Activated T-cell treated with anti-CD3 and anti-CD28 coated beads, Interleukin-2, amount 50 U/mL, for 48 hours (primary cell): ENCODE data around the gene FOLH1.
"Not testable (repeated sequence)": the region's sequence is repeated elsewhere in the genome, so short reads cannot be mapped to it uniquely, and the experiment has no call there.

Experiments
- DNase-seq, 2 experiments: peaks; one replicate each; pipeline ENCODE4 v3.0.0-alpha.2; 2020

FOLH1 gene

DNA sequence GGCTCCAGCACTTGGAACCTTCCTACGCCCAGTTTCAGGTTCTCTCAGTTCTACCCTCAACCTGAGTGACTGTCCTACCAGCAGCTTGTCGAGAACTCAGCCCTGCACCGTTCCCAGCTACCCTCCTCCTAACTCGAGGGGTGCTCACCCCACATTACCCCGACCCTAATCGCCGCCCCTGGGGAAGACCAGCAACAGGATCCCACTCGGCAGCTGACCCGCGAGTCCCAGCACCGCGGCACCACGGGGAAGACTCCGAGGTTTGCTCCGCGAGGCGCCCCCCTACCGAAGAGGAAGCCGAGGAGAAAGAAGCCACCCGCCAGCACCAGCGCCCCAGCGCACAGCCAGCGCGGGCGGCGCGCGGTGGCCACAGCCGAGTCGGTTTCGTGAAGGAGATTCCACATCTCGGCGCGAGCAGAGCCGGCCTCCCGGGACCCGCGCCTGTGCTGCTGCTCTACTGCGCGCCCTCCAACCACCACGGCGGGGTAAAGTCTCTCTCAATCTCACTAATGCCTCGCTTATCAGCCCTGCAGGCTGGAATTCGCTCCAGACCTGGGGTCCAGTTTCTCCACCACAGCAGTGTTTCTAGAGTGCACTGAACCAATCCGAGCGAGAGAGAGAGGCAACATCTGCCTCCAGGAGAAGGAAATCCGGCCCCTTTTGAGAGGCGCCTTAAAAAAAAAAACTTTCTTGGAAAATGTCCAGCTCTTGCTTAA, at the start of gene FOLH1:
Gene FOLH1, minus strand, starts transcription at position 597 of the 716 bp plus-strand sequence. Its CDS starts 193 bp downstream, at position 404.
- no peak for DNase-seq

DNA sequence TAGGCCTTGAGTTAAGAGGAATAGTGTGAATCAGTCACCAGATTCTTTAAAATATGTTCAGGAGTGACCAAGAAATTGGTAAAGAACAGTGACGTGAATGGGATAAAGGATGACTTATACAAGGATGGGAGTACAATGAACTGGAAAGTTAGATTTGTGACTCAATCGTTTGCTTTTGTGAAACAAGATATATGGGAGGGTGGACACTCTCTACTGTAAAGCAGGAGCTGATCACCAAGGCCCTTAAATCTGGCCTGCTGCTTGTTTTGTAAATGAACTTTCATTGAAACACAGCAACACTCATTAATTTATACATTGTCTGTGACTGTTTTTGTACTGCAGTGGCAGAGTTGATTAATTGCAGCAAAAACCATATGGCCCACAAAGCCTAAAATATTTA, 46.7 kb upstream of the FOLH1 start:
- not testable (repeated sequence) for DNase-seq

DNA sequence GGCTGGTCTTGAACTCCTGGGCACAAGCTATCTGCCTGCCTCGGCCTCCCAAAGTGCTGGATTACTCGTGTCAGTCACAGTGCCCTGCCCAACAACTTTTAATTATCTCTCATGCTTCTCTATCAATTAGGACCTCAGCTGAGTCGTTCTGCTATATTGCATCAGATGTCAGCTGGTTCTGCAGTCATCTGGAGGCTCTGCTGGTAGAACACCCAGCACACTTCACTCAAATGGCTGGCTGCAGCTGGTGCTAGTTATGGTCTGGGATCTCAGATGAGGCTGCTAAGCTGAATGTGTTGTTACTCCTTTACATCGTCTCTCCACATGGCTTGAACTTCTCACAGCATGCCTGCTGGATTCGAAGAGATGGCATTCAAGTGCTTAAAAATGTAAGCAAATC, 42.8 kb upstream of the FOLH1 start:
- not testable (repeated sequence) for DNase-seq

DNA sequence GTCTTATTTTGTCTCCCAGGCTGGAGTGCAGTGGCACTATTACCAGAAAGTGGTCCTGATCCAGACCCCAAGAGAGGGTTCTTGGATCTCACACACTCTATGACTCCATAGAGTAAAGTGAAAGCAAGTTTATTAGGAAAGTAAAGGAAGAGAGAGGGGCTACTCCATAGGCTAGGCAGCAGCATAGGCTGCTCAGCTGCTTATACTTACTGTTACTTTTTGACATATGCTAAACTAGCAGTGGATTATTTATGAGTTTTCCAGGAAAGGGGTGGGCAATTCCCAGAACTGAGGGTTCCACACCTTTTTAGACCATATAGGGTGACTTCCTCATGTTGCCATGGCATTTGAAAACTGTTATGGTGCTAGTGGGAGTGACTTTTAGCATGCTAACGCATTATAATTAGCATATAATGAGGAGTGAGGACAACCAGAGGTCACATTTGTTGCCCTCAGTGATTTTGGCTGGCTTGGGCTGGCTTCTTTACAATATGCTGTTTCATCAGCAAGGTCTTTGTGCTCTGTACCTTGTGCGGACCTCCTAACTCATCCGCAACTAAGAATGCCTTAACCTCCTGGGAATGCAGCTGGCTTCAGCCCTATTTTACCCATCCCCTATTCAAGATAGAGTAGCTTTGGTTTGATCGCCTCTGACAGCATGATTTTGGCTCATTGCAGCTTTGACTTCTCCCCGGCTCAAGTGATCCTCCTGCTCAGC, 42.2 kb upstream of the FOLH1 start:
- DNase-seq = not testable (repeated sequence)

DNA sequence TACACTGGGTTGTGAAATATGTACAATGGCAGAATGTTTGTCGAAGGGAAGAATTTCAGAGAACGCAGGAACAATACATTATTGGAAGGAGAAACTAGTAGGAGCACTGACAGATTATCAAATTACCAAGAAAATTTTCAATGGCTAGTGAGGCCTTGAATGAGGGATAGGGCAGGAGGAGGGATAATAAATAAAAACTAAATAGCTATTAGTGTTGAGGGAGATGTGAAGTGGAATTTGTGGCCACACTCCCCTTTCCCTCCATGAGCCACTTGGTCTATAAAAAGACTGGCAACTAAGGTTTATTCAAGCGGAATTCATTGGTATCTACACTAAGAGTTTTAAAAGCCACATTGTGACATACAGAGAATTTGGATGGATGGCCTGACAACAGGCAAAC, 41.0 kb upstream of the FOLH1 start:
- DNase-seq = not testable (repeated sequence)

DNA sequence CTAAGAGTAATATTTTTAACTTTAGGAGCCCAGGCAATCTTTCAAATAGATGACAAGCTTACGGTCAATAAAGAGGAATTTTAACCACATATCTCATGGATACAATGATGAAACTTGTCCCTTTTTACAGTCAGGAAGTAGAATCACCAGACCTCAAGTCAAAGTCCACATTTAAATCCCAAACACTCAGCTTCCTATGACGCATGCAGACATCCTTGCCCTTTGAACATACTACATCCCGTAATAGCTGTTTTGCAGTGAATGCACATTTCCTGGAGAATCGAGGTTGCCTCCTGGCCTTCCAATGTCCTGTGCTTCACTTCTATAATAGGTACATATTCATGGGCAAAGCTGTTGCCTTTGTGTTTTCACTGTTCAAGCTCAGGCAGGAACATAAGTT, 25.3 kb upstream of the FOLH1 start:
- not testable (repeated sequence) for DNase-seq

DNA sequence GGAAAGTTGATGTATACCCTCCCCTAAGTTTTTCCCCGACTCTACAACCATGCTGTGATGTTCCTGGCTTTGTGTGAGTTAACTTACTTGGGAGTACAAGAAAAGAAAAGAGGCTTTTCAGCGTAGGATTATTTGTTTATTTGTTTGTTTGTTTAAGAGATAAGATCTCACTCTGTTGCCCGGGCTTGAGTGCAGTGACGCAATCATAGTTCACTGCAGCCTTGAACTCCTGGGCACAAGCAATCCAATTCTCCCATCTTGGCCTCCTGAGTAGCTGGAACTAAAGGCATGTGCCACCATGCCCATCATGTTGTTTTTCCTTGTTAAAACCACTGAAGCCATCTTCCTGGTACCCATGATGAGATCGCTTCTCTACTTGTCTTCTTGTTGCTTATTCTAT, 24.6 kb upstream of the FOLH1 start:
- DNase-seq = not testable (repeated sequence)

DNA sequence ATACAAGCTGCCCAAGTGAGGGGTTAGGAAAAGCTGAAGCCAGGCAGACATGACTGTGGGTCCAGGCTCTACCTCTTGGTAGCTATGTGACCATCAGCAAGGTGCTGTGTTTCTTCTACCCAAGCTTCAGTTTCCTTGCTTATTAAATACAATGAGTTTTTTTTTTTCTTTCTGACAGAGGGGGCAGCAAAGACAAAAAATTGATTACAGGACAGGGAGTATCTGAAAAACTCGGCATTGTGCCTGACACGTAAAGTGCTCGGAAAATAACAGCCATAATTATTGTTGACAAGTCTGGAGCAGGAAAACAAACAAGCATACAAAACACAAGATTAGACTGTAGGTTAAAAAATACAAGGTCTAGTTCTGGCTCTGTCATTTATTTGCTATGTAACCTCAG, 23.3 kb upstream of the FOLH1 start:
- DNase-seq = not testable (repeated sequence)

DNA sequence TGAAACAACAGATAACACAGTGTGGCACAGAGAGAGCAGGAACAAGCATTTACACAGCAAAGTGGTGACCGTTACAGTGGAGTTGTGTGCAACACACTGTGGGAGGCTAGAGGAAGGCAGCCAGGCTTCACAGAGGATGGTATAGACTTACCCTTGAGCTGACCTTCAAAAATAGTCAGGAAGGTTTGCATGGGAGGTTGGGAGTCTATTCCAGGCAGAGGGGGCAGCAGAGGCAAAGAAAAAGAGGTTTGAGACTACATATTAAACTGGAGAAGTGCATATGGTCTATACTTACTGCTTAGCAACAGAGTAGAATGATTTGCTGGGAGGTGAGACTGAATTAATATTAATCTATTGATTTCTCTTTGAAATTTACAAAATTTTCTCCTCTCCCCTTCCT, 22.1 kb upstream of the FOLH1 start:
- DNase-seq = not testable (repeated sequence)

DNA sequence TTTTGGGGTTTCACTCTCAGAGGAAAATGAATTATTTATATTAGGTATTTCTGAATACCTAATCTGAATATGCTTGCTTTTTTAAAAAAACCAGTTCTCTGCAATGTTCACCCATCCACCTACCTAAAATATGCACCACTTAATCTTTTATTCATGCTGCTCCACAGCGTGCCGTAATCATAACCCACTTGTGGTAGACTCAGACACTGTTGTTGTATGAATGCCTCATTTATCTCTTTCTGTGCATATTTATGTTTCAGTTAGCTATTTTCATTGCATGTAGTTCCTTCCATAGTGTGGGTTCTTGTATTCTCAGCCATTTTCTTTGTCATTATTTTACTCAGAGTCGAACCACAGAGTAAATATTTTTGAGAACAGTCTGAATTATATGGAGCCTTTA, 21.6 kb upstream of the FOLH1 start:
- DNase-seq = not testable (repeated sequence)

DNA sequence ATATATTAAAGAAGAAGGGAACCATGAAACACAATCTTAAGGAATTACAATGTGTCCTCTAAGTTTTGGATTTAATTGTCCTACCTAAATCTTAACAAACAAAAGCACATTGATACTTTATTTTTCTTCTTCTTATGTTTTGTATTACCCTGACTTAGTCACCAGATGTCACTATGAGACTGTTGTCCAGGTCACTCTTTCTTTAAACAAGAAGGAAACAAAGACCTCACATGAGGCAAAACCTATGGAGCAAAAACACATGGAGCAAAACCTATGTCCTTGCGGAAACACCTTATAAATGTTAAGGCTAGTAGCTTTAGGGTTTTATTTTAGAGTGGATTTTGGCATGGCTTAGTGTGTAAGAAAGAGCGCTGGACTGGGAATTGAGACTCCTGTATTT, 20.7 kb upstream of the FOLH1 start:
- not testable (repeated sequence) for DNase-seq

DNA sequence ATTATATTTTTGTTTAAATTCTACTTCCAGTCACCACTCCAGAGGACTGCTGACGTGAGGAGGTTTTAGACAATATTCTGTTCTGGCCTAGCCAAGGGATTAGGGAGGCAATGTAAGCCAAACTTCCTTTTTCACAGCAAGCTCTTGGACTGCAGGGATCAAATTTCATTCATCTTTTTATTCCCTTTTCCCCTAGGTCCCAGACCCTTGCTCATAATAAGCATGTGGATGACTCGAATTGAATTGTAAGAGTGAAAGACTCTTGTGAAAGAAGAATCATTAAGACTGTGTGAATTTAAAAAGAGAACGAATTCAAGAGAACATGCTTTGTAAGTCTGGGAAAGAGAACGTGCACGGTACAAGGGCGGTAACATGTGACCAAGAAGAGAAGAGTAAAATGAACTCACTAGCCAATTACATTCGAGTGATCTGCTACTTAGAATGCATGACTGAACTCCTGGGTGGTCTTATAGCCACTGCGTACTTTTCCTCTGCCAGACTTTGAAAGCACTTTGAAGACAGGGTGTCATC, 16.9 kb upstream of the FOLH1 start:
- not testable (repeated sequence) for DNase-seq

DNA sequence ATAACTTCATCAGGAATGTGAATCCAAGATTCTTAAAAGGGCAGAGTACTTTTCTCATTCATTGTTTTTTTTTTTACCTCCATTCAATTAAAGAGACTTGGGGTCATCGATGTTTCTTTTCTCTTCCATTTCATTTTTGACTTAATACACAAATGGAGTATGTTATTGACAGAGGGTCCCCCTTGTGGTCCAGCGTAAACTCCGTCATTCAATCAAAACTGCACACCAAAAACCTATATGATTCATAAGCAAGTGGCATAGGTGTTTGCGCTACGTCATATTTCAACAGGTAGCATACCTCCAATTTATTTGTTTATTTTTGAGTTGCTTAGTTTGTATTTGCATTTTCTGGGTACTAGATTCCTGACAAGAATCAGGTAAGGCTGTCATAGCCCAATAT, 12.7 kb upstream of the FOLH1 start:
- DNase-seq = no peak

DNA sequence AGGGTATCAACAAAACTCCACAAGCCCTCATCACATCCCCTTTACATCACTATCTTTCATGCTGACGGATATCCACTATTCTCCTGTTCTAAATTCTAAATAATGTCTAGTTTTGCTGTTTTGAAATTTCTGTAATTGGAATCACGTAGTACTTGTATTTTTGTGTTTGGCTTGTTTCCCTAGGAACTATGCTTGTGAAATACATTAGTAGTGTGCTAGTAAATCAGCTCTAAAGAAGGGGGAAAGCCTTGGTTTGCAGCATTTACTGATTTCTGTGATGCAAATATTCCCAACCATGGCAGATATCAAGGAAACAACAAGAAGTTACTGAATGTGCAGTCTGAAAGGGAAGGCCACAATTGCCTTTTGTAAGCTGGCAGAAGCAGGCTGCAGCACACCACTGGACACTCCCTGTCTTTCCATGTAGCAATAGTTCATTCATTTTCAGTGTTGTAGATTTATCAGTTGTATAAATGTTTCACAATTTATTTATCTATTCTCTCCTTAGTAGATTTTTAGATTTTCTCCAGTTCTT, 4.7 kb upstream of the FOLH1 start:
- DNase-seq = no peak

DNA sequence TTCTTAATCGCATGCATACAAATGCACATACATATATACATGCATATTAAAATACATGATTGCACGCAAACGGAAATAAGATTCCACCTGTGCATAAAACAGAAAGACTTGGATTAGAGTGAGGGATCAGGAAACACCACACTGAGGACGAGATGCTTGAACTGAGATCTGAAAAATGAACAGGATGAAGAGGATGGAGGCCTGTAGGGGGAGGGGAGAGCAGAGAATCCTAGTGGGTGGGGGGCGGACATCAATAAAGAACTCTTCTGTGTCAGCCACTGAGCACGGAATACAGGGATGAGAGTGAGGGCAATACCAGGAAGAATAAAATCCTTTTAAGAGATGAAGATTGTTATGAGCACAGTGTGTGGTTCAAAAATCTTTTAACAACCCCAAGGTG, 1.4 kb downstream of the FOLH1 start:
- DNase-seq = not testable (repeated sequence)

DNA sequence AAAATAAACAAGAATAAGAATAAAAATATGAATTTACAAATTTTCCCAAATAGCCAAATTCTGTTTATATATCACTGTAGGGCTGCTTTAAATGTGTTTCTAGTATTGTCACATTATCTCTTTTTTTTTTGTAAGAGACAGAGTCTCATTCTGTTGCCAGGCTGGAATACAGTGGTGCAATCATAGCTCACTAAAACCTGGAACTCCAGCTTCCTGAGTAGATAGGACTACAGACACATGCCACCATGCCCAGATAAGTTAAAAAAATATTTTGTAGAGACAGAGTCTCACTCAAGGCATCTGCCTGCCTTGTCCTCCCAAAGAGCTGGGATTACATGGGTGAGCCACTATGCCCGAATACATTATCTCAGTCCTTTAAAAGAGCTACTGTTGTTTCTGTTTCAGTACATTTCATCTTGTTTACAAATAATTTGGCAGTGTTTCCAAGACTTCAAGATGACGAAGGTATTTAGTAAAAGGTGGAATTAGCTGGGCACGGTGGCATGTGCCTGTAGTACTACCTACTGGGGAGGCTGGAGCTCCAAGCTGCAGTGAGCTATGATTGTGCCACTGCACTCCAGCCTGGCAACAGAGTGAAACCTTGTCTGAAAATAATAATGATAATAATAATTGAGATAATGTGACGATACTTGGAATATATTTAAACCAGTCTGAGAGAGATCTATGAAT, 6.0 kb downstream of the FOLH1 start:
- no peak for DNase-seq

DNA sequence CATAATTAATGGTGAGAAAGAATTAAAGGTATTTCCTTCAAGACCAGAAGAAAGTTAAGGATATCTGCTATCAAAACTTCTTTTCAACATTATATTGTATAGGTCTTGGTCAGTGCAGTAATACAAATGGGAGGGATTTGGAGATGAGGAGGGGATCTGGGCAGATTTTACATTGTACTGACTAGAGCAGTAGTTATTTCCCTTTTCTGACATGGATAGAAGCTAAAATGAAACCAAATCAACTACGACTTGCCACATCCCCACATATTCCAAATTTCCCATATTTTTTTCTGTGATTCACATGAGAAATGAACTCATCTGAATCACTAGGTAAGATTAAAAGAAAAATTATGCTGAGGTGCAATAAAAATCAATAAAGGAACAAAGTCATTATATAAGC, 11.6 kb downstream of the FOLH1 start:
- not testable (repeated sequence) for DNase-seq

DNA sequence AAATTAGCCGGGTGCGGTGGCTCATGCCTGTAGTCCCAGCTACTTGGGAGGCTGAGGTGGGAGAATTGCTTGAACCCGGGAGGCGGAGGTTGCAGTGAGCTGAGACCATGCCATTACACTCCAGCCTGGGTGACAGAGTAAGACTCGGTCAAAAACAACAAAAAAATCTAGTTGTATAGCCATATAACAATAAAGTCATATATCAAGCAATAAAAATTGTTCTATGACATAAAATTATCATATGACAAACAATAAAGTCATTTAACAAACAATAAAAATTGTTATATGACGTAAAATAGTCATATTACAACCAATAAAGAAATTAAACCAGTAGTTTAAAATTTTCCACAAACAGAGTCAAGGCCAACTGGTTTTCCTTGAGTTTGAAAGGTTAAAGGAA, 12.4 kb downstream of the FOLH1 start:
- DNase-seq = not testable (repeated sequence)

DNA sequence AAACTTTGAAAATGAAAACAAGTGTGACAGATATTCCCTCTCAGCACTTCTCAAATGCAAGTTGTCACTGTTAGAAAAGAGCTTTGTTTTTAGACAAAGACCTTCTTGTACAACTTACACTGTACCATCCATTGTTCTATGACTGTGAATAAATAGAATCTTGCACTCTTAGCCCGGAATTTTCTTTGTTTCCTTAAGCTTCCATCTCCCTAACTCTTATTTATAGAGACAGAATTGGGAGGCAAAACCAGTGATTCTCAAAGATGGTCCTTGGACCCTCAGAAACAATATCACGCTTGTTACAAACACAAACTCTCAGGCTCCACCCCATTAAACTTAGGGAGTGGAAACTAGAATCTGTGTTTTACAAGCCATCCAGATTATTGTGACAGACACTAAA, 18.1 kb downstream of the FOLH1 start:
- not testable (repeated sequence) for DNase-seq

DNA sequence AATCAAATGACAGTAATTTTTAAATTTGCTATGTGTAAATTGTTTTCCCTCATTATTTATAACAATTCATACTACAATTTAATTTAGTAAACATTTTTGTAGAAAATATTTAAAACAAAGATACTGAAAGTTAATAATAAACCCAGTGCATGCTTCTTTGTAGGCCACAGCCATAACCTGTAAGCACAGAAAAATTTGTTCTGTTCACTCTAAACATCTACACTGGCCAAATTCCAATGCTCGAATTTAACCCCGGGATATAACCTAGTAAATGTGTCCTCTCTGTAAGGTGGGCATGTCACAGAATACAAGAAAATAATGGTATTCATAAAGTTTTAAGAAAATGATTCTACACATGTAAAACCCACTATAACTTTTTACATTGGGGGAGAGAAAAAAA, 22.2 kb downstream of the FOLH1 start:
- not testable (repeated sequence) for DNase-seq

DNA sequence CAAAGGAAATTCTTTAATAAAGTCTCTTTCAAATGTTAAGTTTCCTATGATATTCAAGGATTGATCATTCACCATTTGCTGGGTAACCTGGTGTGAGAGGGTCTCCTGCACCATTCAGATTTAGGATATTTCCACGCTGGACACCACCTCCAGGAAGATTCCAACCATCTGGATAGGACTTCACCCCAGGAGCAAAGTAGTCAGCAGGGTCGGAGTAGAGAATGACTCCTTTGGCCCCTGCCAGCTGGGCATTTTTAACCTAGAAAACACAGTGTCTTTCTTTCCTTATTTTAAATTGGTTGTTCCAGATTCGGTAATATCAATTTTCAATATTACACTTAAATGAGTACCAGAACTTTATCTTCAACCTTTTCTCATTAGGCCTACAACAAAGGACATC, 22.8 kb downstream of the FOLH1 start:
- not testable (repeated sequence) for DNase-seq

DNA sequence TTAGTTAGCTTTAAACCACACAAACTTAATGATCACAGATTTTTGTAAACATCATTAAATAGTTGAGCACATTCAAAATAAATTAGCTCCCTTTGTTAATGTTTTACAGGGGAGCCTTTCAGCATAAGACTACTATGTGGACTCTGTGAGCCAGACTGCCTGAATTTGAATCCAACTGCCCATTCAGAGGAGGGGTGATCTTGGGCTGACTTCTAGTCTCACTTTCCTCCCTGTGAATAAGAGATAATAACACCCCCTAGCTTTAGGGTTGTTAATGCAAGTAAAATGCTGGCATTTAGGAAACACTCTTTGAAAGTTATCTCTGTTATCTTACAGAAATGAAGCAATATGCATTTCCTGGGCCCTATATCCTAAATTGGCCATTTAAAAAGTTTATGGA, 23.6 kb downstream of the FOLH1 start:
- not testable (repeated sequence) for DNase-seq

DNA sequence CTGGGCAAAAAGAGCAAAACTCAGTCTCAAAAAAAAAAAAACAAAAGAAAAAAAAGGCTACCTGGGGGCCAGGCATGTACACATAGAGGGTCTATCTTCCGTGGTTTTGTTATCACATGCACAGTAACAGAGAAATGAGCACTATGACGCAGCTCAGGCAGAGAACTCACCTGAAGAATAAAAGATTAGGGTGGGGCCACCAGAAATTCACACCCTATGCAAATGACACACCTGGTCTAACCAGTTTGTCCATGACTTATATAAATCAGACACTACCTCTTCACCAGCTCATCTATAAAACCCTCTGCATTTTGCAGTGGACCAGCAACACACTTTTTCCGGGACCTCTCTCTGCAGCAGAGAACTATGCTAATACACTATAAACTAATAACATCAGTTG, 30.5 kb downstream of the FOLH1 start:
- not testable (repeated sequence) for DNase-seq
